HepG2 (cell line): ENCODE data around the gene HNRNPUL1. TPM values are rescaled to one million over a fixed set of nuclear protein-coding genes. Genes with fewer than 3 reads are reported as not detected.

Source experiments
- AFF4 ChIP-seq: sonication (generic); formaldehyde crosslinking; IDR thresholded peaks from 2 replicates; pipeline ENCODE4 v1.4.0; 2020; ENCODE audit warnings: missing genetic modification reagents
- AGO1 ChIP-seq: fragments of 200-400 bp; formaldehyde crosslinking; IDR thresholded peaks from 2 replicates; pipeline ENCODE4 v1.6.1; 2017; ENCODE audit warnings: mild to moderate bottlenecking, low read depth, low read length, moderate library complexity; ENCODE audit not compliant: poor library complexity, severe bottlenecking
- CBFB ChIP-seq: sonication (generic); formaldehyde crosslinking; IDR thresholded peaks from 2 replicates; pipeline ENCODE4 v1.4.0; 2020; ENCODE audit warnings: missing genetic modification reagents
- CCDC6 ChIP-seq: sonication (generic); formaldehyde crosslinking; IDR thresholded peaks from 2 replicates; pipeline ENCODE4 v1.8.1; 2022; ENCODE audit warnings: mild to moderate bottlenecking, missing genetic modification reagents, moderate library complexity
- HNF4A ChIP-seq: sonication (generic); formaldehyde crosslinking; IDR thresholded peaks from 2 replicates; pipeline ENCODE4 v1.4.0; 2020; ENCODE audit warnings: missing genetic modification reagents
- ISL2 ChIP-seq: sonication (generic); formaldehyde crosslinking; IDR thresholded peaks from 2 replicates; pipeline ENCODE4 v1.5.0; 2020; ENCODE audit warnings: missing genetic modification reagents
- KAT7 ChIP-seq: IDR thresholded peaks from 2 replicates; pipeline ENCODE4 v1.6.1; 2018; ENCODE audit warnings: borderline replicate concordance, missing compliant biosample characterization
- MED1 ChIP-seq: sonication (generic); formaldehyde crosslinking; IDR thresholded peaks from 2 replicates; pipeline ENCODE4 v1.4.0; 2020; ENCODE audit warnings: missing genetic modification reagents
- MXD4 ChIP-seq: IDR thresholded peaks from 2 replicates; pipeline ENCODE4 v1.6.1; 2016; ENCODE audit warnings: mild to moderate bottlenecking, missing biosample characterization, missing genetic modification reagents
- PCBP2 ChIP-seq: fragments of 200-400 bp; formaldehyde crosslinking; optimal IDR thresholded peaks from 2 replicates; pipeline ENCODE3; 2018; ENCODE audit warnings: low read length, low read depth; ENCODE audit not compliant: poor library complexity, severe bottlenecking
- PREB ChIP-seq: sonication (generic); formaldehyde crosslinking; IDR thresholded peaks from 2 replicates; pipeline ENCODE4 v1.4.0; 2020; ENCODE audit warnings: missing genetic modification reagents
- RXRB ChIP-seq: IDR thresholded peaks from 2 replicates; pipeline ENCODE4 v1.6.1; 2016; ENCODE audit warnings: borderline replicate concordance, missing genetic modification reagents, missing compliant biosample characterization
- SIN3B ChIP-seq: fragments of 150-350 bp; IDR thresholded peaks from 2 replicates; pipeline ENCODE4 v1.6.1; 2014; ENCODE audit warnings: low read length
- SKI ChIP-seq: fragments of 450-650 bp; IDR thresholded peaks from one replicate; pipeline ENCODE4 v1.6.1; 2018; ENCODE audit warnings: mild to moderate bottlenecking; ENCODE audit not compliant: partially characterized antibody
- TERF1 ChIP-seq: sonication (generic); formaldehyde crosslinking; IDR thresholded peaks from 2 replicates; pipeline ENCODE4 v1.8.0; 2022; ENCODE audit warnings: mild to moderate bottlenecking, missing genetic modification reagents, moderate library complexity
- THAP11 ChIP-seq: IDR thresholded peaks from 2 replicates; pipeline ENCODE4 v1.6.1; 2016; ENCODE audit warnings: missing biosample characterization, missing genetic modification reagents
- ZBTB14 ChIP-seq: sonication (generic); formaldehyde crosslinking; IDR thresholded peaks from 2 replicates; pipeline ENCODE4 v1.4.0; 2020; ENCODE audit warnings: missing genetic modification reagents
- ZMYM3 ChIP-seq: sonication (generic); formaldehyde crosslinking; IDR thresholded peaks from 2 replicates; pipeline ENCODE4 v1.5.1; 2020; ENCODE audit warnings: mild to moderate bottlenecking, missing genetic modification reagents
- ZNF253 ChIP-seq: sonication (generic); formaldehyde crosslinking; IDR thresholded peaks from 2 replicates; pipeline ENCODE4 v1.8.0; 2022; ENCODE audit warnings: mild to moderate bottlenecking, missing genetic modification reagents, borderline replicate concordance
- ZNF713 ChIP-seq: sonication (generic); formaldehyde crosslinking; IDR thresholded peaks from 2 replicates; pipeline ENCODE4 v1.4.0; 2020; ENCODE audit warnings: mild to moderate bottlenecking, missing genetic modification reagents
- ZNF879 ChIP-seq: sonication (generic); formaldehyde crosslinking; IDR thresholded peaks from 2 replicates; pipeline ENCODE4 v1.8.1; 2023; ENCODE audit warnings: missing genetic modification reagents
- polyA plus RNA-seq, 8 experiments: library from polyadenylated mRNA; depleted of rRNA in 3 of 8; stranded (reverse) in 7 of 8; unstranded in 1 of 8; fragments of >200 nt; fragmentation: Illumina TruSeq in 4 of 8; extraction: Trizol in 4 of 8; gene quantifications; 2 replicates each; pipeline versions ENCODE4 v1.2.1 to v1.2.3, GENCODE V29; 2011 to 2016; ENCODE audit warnings: low read depth in 4 of 8, missing spikeins in 1 of 8, mixed read lengths in 1 of 8; ENCODE audit not compliant: insufficient read depth in 1 of 8
- total RNA-seq, 5 experiments: library from RNA; depleted of rRNA; stranded (reverse); fragments of >200 nt; fragmentation: Illumina TruSeq; extraction: Trizol; gene quantifications; 2 replicates each; pipeline ENCODE4 v1.2.3, GENCODE V29; 2016; ENCODE audit warnings: low read depth in 1 of 5
- TF ChIP-seq, protein P1 (sequence below): sonication (generic); formaldehyde crosslinking; conservative IDR thresholded peaks from 2 replicates; pipeline ENCODE4 v1.8.0; 2022; ENCODE audit warnings: missing genetic modification reagents

The HNRNPUL1 gene
- total and polyA plus RNA-seq, 2 of the 13 experiments (the other 11 are each of a cell fraction or from before 2014, with no cell fraction given), result 30.9 to 81.7 TPM

GRCh38 chr19:41323023-41323422 lies 58.9 kb downstream of the HNRNPUL1 start (continued):
- TF ChIP-seq AFF4 (CRISPR knock-in tag), result no peak
- TF ChIP-seq ZNF253, result no peak
- no peak for TF ChIP-seq SIN3B
- TF ChIP-seq MED1 (CRISPR knock-in tag), result peak; percentile 28; the same call in 1 of the 2 replicates
- TF ChIP-seq, protein P1, sequence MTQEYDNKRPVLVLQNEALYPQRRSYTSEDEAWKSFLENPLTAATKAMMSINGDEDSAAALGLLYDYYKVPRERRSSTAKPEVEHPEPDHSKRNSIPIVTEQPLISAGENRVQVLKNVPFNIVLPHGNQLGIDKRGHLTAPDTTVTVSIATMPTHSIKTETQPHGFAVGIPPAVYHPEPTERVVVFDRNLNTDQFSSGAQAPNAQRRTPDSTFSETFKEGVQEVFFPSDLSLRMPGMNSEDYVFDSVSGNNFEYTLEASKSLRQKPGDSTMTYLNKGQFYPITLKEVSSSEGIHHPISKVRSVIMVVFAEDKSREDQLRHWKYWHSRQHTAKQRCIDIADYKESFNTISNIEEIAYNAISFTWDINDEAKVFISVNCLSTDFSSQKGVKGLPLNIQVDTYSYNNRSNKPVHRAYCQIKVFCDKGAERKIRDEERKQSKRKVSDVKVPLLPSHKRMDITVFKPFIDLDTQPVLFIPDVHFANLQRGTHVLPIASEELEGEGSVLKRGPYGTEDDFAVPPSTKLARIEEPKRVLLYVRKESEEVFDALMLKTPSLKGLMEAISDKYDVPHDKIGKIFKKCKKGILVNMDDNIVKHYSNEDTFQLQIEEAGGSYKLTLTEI (CRISPR knock-in tag), result no peak
- no peak for TF ChIP-seq ZNF879 (CRISPR knock-in tag)
- no peak for TF ChIP-seq ISL2 (CRISPR knock-in tag)
- peak; percentile 62 for TF ChIP-seq HNF4A
- peak; percentile 31; the same call in 1 of the 2 replicates for TF ChIP-seq CBFB (CRISPR knock-in tag)
- no peak for TF ChIP-seq ZNF713 (CRISPR knock-in tag)
- no peak for TF ChIP-seq PCBP2
- no peak for TF ChIP-seq MXD4 (CRISPR knock-in tag)
- no peak for TF ChIP-seq ZBTB14
- TF ChIP-seq TERF1 (CRISPR knock-in tag), result no peak
- 0 out of 2 replicates have a peak, but pooled peaks have one; percentile 59 for TF ChIP-seq RXRB (CRISPR knock-in tag)
- no peak for TF ChIP-seq KAT7 (CRISPR knock-in tag)
- no peak for TF ChIP-seq PREB (CRISPR knock-in tag)
- no peak; the same call in 1 of the 2 replicates for TF ChIP-seq THAP11 (CRISPR knock-in tag)
- TF ChIP-seq ZMYM3, result no peak
- TF ChIP-seq SKI, result peak; percentile 33
- TF ChIP-seq AGO1, result no peak
- no peak for TF ChIP-seq CCDC6
